ENCODE results near the gene CBLN1.

- TF ChIP-seq CTCF (IDR thresholded peaks at IDR 0.05; ENCODE audit: low read depth, low read length), result no peak
- TF ChIP-seq EZH2phosphoT487 (IDR thresholded peaks at IDR 0.05; ENCODE audit: low read depth), result no peak
Observed at GRCh38 chr16:49282690-49283375, 1.2 kb upstream of the CBLN1 start.
